ENCODE measurements around the gene RDH11.

RDH11 gene

DNA sequence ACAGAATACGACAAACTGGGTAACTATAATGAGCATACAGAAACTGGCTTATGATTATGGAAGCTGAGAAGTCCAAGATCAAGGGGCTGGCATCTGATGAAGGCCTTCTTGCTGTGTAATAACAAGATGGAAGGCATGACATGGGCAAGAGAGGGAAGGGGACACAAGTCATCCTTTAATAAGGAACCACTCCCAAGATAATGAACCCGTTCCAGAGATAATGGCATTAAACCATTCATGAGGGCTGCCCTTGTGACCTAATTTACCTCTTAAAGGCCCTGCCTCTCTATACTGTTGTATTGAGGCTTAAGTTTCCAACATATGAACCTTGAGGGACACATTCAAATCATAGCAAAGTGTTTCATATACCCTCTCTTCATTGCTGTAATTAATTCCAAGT lies 16.6 kb downstream of the RDH11 start:
- no peak for TF ChIP-seq GATA2 (IDR thresholded peaks at IDR 0.05; ENCODE audit: low read depth, low read length)
- no peak for TF ChIP-seq GATA3 (IDR thresholded peaks at IDR 0.05; ENCODE audit: low read depth, low read length)

DNA sequence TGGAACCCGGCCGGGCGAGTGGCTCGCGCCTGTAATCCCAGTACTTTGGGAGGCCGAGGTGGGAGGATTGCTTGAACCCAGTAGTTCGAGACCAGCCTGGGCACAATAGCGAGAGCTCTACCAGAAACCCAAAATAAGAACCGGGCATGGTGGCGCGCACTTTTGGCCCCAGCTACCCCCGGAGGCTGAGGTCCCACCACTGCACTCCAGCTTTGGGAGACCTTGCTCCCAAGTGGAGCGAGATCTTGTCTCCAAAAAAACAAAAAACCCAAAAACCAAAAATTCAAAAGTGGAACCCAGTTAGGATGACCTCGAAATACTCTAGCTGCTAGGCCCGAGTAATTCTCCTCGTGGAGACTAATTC lies 20.4 kb downstream of the RDH11 start:
- TF ChIP-seq GATA2 (IDR thresholded peaks at IDR 0.05; ENCODE audit: low read depth, low read length) (no peak), GATA3 (IDR thresholded peaks at IDR 0.05; ENCODE audit: low read depth, low read length) (no peak)

DNA sequence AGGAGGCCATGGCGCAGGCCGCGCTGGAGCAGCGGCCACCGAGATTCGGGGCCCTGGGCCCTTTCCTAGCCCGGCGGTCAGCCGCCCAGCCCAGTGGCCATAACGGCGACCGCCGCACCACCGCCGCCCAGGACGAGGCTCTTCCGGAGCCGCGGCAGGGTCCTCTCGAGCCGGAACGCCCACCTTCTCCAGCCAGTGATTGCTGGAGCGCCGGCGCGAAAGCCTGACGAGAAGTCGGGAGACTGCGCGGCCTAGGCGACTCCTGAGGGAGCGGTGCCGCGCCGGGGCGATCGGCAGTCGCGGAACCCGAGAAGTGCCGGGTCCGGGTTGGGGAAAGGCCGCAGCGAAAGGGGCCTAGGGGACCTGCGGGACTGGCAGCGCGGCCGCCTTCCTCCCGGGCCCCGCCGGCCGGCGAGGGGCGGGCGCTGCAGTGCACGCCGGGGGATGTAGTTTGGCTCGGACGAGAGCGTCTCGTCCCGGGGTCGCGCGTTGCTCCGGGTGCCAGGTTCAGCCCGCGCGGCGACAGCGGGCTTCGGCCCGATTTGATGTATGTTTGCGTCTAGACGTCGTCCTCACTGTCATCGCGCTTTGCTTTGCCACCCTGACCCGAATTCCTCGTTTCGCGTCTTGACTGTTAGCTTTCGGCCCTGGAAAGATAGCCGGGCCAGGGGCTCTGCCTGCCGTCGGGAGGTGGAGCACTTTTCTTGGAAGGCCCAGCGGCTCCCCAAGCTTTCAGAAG lies 20.9 kb downstream of the RDH11 start, which contains the start of gene VTI1B:
Gene VTI1B, minus strand, starts transcription at position 153 of the 739 bp plus-strand sequence. Its CDS starts 143 bp downstream, at position 10.
- no peak for TF ChIP-seq GATA3 (IDR thresholded peaks at IDR 0.05; ENCODE audit: low read depth, low read length)
- TF ChIP-seq GATA2 (IDR thresholded peaks at IDR 0.05; ENCODE audit: low read depth, low read length), result no peak

DNA sequence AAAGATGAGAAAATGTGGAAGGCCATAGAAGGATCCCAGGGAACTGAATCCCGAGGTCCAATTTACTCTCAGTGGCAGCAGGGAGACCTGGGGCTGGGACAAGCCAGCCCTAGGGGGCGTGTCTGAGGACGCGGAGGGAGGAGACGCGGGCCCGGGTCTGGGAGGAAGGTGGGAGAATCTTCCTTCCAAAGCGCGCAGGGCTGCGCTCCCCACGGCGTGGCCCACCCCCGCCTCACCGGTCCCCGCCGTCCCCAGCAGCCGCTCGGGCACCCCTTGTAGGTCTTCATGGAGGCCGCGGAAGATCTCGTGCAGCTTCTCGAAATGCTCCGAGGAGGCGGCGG lies 21.5 kb downstream of the RDH11 start:
- no peak for TF ChIP-seq GATA3 (IDR thresholded peaks at IDR 0.05; ENCODE audit: low read depth, low read length)
- TF ChIP-seq GATA2 (IDR thresholded peaks at IDR 0.05; ENCODE audit: low read depth, low read length), result no peak

DNA sequence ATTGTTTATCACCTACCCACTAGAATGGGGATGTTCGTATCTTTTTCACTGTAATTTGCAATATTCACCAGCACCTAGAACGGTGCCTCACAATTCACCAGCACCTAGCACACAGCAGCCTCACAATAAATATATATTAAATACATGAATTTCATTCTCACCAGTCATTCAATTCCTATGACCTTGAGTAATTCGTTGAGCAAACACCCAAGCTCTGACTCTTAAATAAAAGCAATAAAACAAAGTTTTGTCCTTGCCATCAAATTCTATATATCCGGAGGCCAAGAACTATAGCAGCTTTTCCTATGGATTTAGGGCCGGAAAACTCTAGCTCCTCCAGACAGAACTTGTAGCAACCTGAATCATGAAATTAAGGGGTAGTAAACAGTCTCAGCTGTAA lies 22.1 kb downstream of the RDH11 start:
- TF ChIP-seq GATA2 (IDR thresholded peaks at IDR 0.05; ENCODE audit: low read depth, low read length) (no peak), GATA3 (IDR thresholded peaks at IDR 0.05; ENCODE audit: low read depth, low read length) (no peak)

DNA sequence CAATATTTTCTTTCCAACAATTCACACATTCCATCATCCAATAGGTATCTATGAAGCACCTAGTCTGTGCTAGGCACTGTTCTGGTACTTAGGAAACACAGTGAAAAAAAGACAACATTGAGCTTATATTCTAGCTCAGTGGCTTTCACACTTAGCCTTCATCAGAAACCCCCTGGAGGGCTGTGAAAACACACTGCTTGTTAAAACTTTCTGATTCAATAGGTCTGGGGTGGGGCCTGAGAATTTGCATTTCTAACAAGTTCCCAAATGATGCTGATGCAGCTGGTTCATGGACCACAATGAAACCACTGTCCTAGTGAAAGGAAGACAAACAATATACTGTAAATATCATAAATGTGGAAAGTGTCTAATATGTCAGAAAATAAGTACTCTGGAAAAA lies 27.0 kb downstream of the RDH11 start:
- no peak for TF ChIP-seq GATA2 (IDR thresholded peaks at IDR 0.05; ENCODE audit: low read depth, low read length)
- TF ChIP-seq GATA3 (IDR thresholded peaks at IDR 0.05; ENCODE audit: low read depth, low read length), result no peak

DNA sequence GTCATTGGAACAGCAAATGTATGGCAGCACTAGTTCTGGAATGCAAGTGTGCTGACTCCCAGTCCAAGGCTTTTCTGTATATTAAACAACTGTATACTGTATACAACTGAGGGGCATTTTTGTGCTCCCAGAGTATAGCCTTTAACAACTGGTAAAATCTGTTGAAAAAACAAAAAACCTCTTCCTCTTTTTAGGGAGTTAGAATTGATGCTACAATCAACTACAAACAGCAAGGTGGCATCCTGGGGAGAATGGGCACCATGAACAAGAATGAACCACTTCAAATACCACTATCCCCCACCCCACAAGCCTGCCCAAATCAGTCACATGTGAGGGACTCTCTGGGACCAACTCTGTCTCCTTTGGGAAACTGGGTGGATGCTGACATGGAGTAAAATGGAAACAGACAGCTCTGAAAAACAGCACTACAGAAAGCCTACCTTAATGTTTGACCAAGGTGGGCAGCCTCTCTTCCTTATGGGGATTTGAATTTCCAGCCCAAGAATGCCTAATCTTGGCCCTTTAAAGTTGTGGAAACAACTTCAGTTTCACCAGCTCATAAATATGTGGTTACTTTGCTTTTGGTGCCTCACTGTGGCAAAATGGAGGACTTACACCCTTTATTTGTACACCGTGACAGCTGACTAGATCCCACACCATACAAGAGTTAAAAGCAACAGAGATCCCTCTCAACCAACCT lies 28.7 kb downstream of the RDH11 start:
- TF ChIP-seq GATA2 (IDR thresholded peaks at IDR 0.05; ENCODE audit: low read depth, low read length) (no peak), GATA3 (IDR thresholded peaks at IDR 0.05; ENCODE audit: low read depth, low read length) (no peak)

DNA sequence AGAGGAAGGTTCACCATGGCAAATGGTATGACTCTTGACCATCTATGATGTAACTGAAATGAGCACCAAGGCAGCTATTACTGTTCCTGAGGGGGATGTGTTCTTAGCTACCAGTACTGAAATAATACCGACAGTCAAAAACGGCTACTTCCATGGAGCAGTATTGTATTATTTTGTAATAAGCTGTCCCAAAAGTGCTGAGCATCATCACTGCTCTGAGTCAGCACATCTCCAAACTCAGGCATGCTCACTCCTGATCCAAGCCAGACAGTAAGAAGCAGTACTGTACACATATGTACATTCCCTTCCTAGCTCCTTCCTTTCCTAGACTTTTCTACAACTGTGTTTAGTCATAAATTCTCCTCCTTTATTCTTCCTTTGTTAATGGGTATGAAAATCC lies 29.7 kb downstream of the RDH11 start:
- TF ChIP-seq GATA3 (IDR thresholded peaks at IDR 0.05; ENCODE audit: low read depth, low read length), result no peak
- TF ChIP-seq GATA2 (IDR thresholded peaks at IDR 0.05; ENCODE audit: low read depth, low read length), result no peak

DNA sequence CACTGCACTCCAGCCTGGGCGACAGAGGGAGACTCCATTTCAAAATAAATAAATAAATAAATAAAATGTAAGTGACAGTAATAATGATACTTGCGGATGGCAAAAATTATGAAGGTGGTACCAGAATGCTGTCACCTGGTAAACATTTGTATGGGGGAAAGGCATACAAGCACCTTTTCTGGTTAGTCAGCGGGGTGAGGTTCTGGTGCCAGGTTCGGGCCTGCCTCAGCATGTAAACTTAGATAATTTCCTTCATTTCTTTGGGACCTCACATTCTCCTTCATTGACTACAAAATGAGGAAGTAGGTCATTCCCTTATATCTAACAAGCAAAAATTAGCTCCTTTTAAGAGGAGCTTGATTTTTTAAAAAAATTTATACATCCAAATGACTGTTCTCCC lies 31.9 kb downstream of the RDH11 start:
- TF ChIP-seq GATA2 (IDR thresholded peaks at IDR 0.05; ENCODE audit: low read depth, low read length) (no peak), GATA3 (IDR thresholded peaks at IDR 0.05; ENCODE audit: low read depth, low read length) (no peak)

DNA sequence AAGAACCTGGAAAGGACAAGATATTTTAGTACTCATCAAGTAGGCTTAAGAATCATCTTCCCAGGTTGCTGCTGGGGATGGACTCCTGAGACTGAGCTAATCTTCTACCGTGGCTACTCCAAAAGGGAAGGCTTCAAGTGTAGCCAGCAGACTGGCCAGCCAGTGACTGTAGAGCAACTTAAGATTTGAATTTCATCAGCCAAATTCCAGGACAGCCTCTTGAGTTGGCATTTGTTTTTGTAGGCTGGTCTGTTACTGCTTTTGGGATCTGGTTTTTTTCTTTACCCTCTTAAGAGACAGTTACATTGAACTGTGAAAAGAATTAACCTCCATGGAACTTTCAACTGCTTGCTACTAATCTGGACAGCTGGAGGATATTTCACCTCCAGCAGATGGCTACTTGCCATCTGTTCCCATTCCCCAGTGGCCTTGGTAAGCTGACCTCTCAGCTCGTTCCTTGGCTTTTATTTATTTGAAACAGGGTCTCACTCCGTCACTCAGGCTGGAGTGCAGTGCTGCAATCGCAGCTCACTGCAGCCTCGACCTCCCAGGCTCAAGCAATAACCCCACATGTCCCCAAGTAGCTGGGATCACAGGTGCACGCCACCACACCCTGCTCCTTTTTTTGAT lies 41.8 kb downstream of the RDH11 start:
- TF ChIP-seq GATA2 (IDR thresholded peaks at IDR 0.05; ENCODE audit: low read depth, low read length) (no peak), GATA3 (IDR thresholded peaks at IDR 0.05; ENCODE audit: low read depth, low read length) (no peak)

DNA sequence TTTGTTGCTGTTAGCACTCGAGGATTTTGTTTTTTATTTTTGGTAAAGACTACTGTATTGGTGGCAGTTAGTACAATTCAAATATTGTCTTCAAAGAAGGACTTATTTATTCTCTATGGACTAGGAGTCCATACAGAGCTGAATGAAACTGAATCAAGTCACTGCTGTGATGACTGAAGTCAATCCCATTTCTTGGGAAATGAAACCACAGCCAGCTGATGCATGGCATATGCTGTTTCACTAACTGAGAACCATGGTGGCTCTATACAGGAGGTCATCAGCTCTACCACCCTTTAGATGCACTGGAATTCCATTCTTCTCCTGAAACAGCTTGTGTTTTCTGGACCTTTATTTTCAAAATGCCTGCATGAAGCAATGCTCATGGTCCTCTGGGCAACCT lies 43.4 kb downstream of the RDH11 start:
- TF ChIP-seq GATA2 (IDR thresholded peaks at IDR 0.05; ENCODE audit: low read depth, low read length) (no peak), GATA3 (IDR thresholded peaks at IDR 0.05; ENCODE audit: low read depth, low read length) (no peak)

DNA sequence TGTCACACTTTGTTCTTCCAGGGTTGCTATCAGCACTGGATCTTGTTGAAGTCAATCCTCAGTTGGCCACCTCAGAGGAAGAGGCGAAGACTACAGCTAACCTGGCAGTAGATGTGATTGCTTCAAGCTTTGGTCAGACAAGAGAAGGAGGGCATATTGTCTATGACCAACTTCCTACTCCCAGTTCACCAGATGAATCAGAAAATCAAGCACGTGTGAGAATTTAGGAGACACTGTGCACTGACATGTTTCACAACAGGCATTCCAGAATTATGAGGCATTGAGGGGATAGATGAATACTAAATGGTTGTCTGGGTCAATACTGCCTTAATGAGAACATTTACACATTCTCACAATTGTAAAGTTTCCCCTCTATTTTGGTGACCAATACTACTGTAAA lies 44.9 kb downstream of the RDH11 start:
- TF ChIP-seq GATA3 (IDR thresholded peaks at IDR 0.05; ENCODE audit: low read depth, low read length), result no peak

DNA sequence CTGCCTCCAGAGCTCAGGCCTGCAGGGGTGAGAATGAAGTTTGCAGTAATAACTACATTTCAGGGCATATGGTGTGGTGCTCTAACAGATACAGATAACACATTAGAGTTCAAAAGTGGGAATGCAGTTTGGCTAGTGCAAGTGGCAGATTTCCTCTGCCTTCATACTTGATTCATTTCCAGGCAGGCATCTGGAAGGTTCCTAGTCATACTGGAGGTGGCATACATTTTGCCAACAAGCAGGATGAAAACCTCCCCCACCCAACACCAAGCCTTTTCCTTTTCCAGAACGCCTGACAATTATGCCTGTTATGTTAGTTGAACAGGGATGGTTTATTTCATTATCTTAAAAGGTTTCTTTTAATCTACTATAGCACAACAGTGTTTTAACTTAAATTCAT lies 45.4 kb downstream of the RDH11 start:
- TF ChIP-seq GATA3 (IDR thresholded peaks at IDR 0.05; ENCODE audit: low read depth, low read length), result no peak
- no peak for TF ChIP-seq GATA2 (IDR thresholded peaks at IDR 0.05; ENCODE audit: low read depth, low read length)

DNA sequence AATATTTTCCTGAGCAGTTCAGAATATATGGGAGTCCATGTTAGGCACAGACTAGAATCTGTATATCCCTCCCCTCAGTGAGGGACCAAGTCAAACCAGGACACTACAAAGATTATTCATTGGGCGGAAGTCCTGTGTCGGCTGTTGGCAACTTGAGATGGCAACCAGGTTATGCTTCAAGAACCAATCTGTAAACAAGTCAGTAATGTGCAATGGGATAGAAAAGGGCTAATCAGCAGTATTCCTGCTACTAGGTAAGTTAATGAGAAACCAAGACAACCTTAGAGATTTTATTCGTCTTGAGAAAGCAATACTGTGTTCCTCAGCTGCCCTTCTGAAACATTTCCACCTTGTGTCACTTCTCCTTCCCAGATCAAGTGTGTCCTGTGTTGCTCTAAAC lies 49.4 kb downstream of the RDH11 start:
- TF ChIP-seq GATA2 (IDR thresholded peaks at IDR 0.05; ENCODE audit: low read depth, low read length) (no peak), GATA3 (IDR thresholded peaks at IDR 0.05; ENCODE audit: low read depth, low read length) (no peak)

DNA sequence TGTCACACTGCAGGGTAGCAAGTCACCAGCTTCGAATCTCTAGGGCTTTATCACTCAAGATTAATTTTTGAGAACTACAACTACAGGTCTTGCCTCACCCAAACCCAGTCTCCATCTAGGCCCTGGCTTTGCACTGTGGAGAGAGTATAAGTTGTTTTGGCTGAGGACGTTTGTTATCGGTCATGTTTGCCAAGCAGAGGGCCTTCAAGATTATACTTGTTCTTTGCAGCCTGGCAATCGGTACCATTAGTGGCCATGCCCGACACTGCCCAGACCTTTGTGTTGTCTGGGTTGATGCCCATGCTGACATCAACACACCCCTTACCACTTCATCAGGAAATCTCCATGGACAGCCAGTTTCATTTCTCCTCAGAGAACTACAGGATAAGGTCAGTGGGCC lies 50.1 kb downstream of the RDH11 start:
- no peak for TF ChIP-seq GATA3 (IDR thresholded peaks at IDR 0.05; ENCODE audit: low read depth, low read length)

All from SH-SY5Y (cell line).